HepG2 (cell line): ENCODE data around the gene TBX5. TPM values are rescaled to one million over a fixed set of nuclear protein-coding genes. Genes with fewer than 3 reads are reported as not detected.

ENCODE experiments used
- ATAC-seq: fragments of 200-7000 bp; cut with Tn5 transposase; 3 replicates; pipeline ENCODE4 v1.9.1; 2020; ENCODE audit warnings: mild to moderate bottlenecking, moderate library complexity
- BruUV-seq: library from RNA; stranded (reverse); fragments of 400-500 nt; replicated peaks from 2 replicates; lab custom pipeline; 2021; lab: Mats Ljungman, UMichigan
- CTCF ChIA-PET: fragments of 300-600 bp; formaldehyde crosslinking; extraction: SDS; loops from one replicate; lab custom pipeline; 2021; ENCODE audit warnings: low total read pairs, inconsistent platforms, low intra/inter-chr PET ratio; lab: Yijun Ruan, JAX
- POLR2A ChIA-PET: fragments of 350-600 bp; sonication (Branson Sonifier 250); formaldehyde crosslinking; loops from one replicate; lab custom pipeline; 2020; ENCODE audit warnings: antibody characterized with exemption, inconsistent platforms; lab: Yijun Ruan, JAX
- DNase-seq: peaks from one replicate; pipeline ENCODE4 v3.0.0-alpha.2; 2015; ENCODE audit warnings: low spot score
- FAIRE-seq: peaks from 3 replicates; lab custom pipeline; 2011; peaks lifted over from hg19 to GRCh38; lab: Jason Lieb, UNC
- H2AFZ ChIP-seq: one replicate; pipeline ENCODE4 v1.6.1; 2011; ENCODE audit warnings: low read length, inconsistent platforms
- H3K27ac ChIP-seq: fragments of 300-600 bp; 3 replicates; pipeline ENCODE4 v1.8.0; 2011; ENCODE audit warnings: mixed run types, mild to moderate bottlenecking, mixed read lengths, low read length, inconsistent platforms; ENCODE audit not compliant: insufficient read depth; ENCODE audit errors: extremely low read length
- H3K27me3 ChIP-seq, 2 experiments: fragments of 200-600 bp in 1 of 2; 2 replicates in 1 of 2; 3 replicates in 1 of 2; pipeline versions ENCODE4 v1.6.0 to v1.8.0; 2011; ENCODE audit warnings: low read length in 2 of 2, mild to moderate bottlenecking in 2 of 2, moderate library complexity in 2 of 2, inconsistent platforms in 1 of 2; ENCODE audit not compliant: insufficient read depth in 2 of 2, control insufficient read depth in 1 of 2
- H3K36me3 ChIP-seq, 2 experiments: fragments of 200-600 bp in 1 of 2; replicated peaks in 1 of 2; 2 replicates in 1 of 2; 3 replicates in 1 of 2; pipeline versions ENCODE4 v1.5.1 to v1.8.0; 2011; ENCODE audit warnings: low read length in 2 of 2, inconsistent platforms in 1 of 2; ENCODE audit not compliant: insufficient read depth in 2 of 2, control insufficient read depth in 1 of 2
- H3K4me1 ChIP-seq: 2 replicates; pipeline ENCODE4 v1.5.1; 2012; ENCODE audit warnings: low read length, inconsistent platforms; ENCODE audit not compliant: insufficient read depth
- H3K4me2 ChIP-seq: 2 replicates; pipeline ENCODE4 v1.6.0; 2011; ENCODE audit warnings: low read depth, low read length, inconsistent platforms
- H3K4me3 ChIP-seq, 3 experiments: fragments of 200-600 bp in 1 of 3; sonication (generic), shearing (Covaris generic) in 1 of 3; replicated peaks in 1 of 3; 2 replicates each; pipeline ENCODE4 v1.5.1; 2011 to 2016; ENCODE audit warnings: low read length in 3 of 3, inconsistent platforms in 2 of 3, low read depth in 2 of 3, mild to moderate bottlenecking in 2 of 3, control low read depth in 1 of 3, mixed read lengths in 1 of 3; ENCODE audit not compliant: insufficient read depth in 1 of 3
- H3K79me2 ChIP-seq: one replicate; pipeline ENCODE4 v1.6.1; 2011; ENCODE audit warnings: low read length, inconsistent platforms; ENCODE audit not compliant: insufficient read depth
- H3K9ac ChIP-seq: 2 replicates; pipeline ENCODE4 v1.6.0; 2011; ENCODE audit warnings: mild to moderate bottlenecking, low read depth, low read length, inconsistent platforms; ENCODE audit not compliant: insufficient read depth
- H3K9me3 ChIP-seq: 2 replicates; pipeline ENCODE4 v1.5.1; 2012; ENCODE audit warnings: mild to moderate bottlenecking, low read length
- H4K20me1 ChIP-seq: 2 replicates; pipeline ENCODE4 v1.6.0; 2011; ENCODE audit warnings: inconsistent platforms, mild to moderate bottlenecking, low read length, moderate library complexity; ENCODE audit not compliant: insufficient read depth
- BATF2 ChIP-seq: sonication (generic); formaldehyde crosslinking; IDR thresholded peaks from 2 replicates; pipeline ENCODE4 v1.8.0; 2022; ENCODE audit warnings: mild to moderate bottlenecking, missing genetic modification reagents, moderate library complexity
- IRF2 ChIP-seq: IDR thresholded peaks from 2 replicates; pipeline ENCODE4 v1.6.1; 2018; ENCODE audit warnings: missing genetic modification reagents, missing compliant biosample characterization
- KAT7 ChIP-seq: IDR thresholded peaks from 2 replicates; pipeline ENCODE4 v1.6.1; 2018; ENCODE audit warnings: borderline replicate concordance, missing compliant biosample characterization
- KDM5B ChIP-seq: sonication (generic); formaldehyde crosslinking; IDR thresholded peaks from 2 replicates; pipeline ENCODE4 v1.4.0; 2020; ENCODE audit warnings: missing genetic modification reagents, mild to moderate bottlenecking, borderline replicate concordance
- MAZ ChIP-seq, 2 experiments: sonication (generic) in 1 of 2; formaldehyde crosslinking in 1 of 2; IDR thresholded peaks; 2 replicates each; pipeline versions ENCODE4 v1.5.0 to v1.6.1; 2012 to 2020; ENCODE audit warnings: low read depth in 2 of 2, mild to moderate bottlenecking in 2 of 2, borderline replicate concordance in 1 of 2, improper control_type of control experiment in 1 of 2, low read length in 1 of 2, missing genetic modification reagents in 1 of 2, moderate library complexity in 1 of 2
- MEF2D ChIP-seq: sonication (generic); formaldehyde crosslinking; IDR thresholded peaks from 2 replicates; pipeline ENCODE4 v1.5.1; 2020; ENCODE audit warnings: mild to moderate bottlenecking, missing genetic modification reagents
- MTF2 ChIP-seq: sonication (generic); formaldehyde crosslinking; IDR thresholded peaks from 2 replicates; pipeline ENCODE4 v1.5.0; 2020; ENCODE audit warnings: missing genetic modification reagents, borderline replicate concordance
- RARG ChIP-seq: sonication (generic); formaldehyde crosslinking; IDR thresholded peaks from 2 replicates; pipeline ENCODE4 v1.4.0; 2020; ENCODE audit warnings: low read depth, mild to moderate bottlenecking, missing genetic modification reagents
- RCOR2 ChIP-seq: IDR thresholded peaks from 2 replicates; pipeline ENCODE4 v1.6.1; 2016; ENCODE audit warnings: missing biosample characterization, missing genetic modification reagents
- TCF7L2 ChIP-seq: IDR thresholded peaks from 2 replicates; pipeline ENCODE4 v1.6.1; 2011; ENCODE audit warnings: mild to moderate bottlenecking, low read depth, low read length, moderate library complexity
- ZKSCAN8 ChIP-seq: IDR thresholded peaks from 2 replicates; pipeline ENCODE4 v1.6.1; 2016; ENCODE audit warnings: borderline replicate concordance, missing genetic modification reagents, missing compliant biosample characterization
- ZNF282 ChIP-seq: fragments of 450-650 bp; IDR thresholded peaks from 2 replicates; pipeline ENCODE4 v1.6.1; 2018; ENCODE audit not compliant: partially characterized antibody
- ZNF639 ChIP-seq: conservative IDR thresholded peaks from 2 replicates; pipeline ENCODE4 v1.6.1; 2018; ENCODE audit warnings: missing genetic modification reagents
- ZNF773 ChIP-seq: sonication (generic); formaldehyde crosslinking; IDR thresholded peaks from 2 replicates; pipeline ENCODE4 v1.4.0; 2020; ENCODE audit warnings: missing genetic modification reagents, borderline replicate concordance
- WGBS: methylation state at CpG from one replicate; pipeline ENCODE4 v1.1.6; 2017; ENCODE audit warnings: low lambda C conversion rate; 5-methylcytosine and 5-hydroxymethylcytosine counted together
- in situ Hi-C: cut with HindIII; loops from 2 replicates; pipeline ENCODE4 v1.10.0; 2017; ENCODE audit warnings: low pct_unique_long_range_greater_than_20kb; ENCODE audit not compliant: extremely low pct_ligation_motif_present
- intact Hi-C: fragments of 100-400 bp; cut with micrococcal nuclease; formaldehyde crosslinking; loops from one replicate; pipeline ENCODE4 v1.10.0; 2022; ENCODE audit not compliant: unreplicated experiment
- polyA plus RNA-seq, 8 experiments: library from polyadenylated mRNA; depleted of rRNA in 3 of 8; stranded (reverse) in 7 of 8; unstranded in 1 of 8; fragments of >200 nt; fragmentation: Illumina TruSeq in 4 of 8; extraction: Trizol in 4 of 8; gene quantifications; 2 replicates each; pipeline versions ENCODE4 v1.2.1 to v1.2.3, GENCODE V29; 2011 to 2016; ENCODE audit warnings: low read depth in 4 of 8, missing spikeins in 1 of 8, mixed read lengths in 1 of 8; ENCODE audit not compliant: insufficient read depth in 1 of 8
- total RNA-seq, 5 experiments: library from RNA; depleted of rRNA; stranded (reverse); fragments of >200 nt; fragmentation: Illumina TruSeq; extraction: Trizol; gene quantifications; 2 replicates each; pipeline ENCODE4 v1.2.3, GENCODE V29; 2016; ENCODE audit warnings: low read depth in 1 of 5
- TF ChIP-seq, protein P1 (sequence below): sonication (generic); formaldehyde crosslinking; conservative IDR thresholded peaks from 2 replicates; pipeline ENCODE4 v1.8.0; 2022; ENCODE audit warnings: low read depth, missing genetic modification reagents
- TF ChIP-seq, protein P2 (sequence below): sonication (generic); formaldehyde crosslinking; IDR thresholded peaks from 2 replicates; pipeline ENCODE4 v1.8.0; 2022; ENCODE audit warnings: missing genetic modification reagents, mild to moderate bottlenecking, borderline replicate concordance
- TF ChIP-seq, protein P3 (sequence below), 2 experiments: fragments of 450-650 bp in 1 of 2; sonication (generic) in 1 of 2; formaldehyde crosslinking; IDR thresholded peaks; 2 replicates each; pipeline versions ENCODE4 v1.5.0 to v1.8.0; 2020 to 2022; ENCODE audit warnings: mild to moderate bottlenecking in 1 of 2, missing genetic modification reagents in 1 of 2

The TBX5 gene
- total and polyA plus RNA-seq, 2 of the 13 experiments (the other 11 are each of a cell fraction or from before 2014, with no cell fraction given), result not detected

GRCh38 chr12:114439261-114439683 is 33.3 kb upstream of the TBX5 start:
- in situ Hi-C loops, result no loop called here
- ChIA-PET POLR2A (no interaction called here), CTCF (no interaction called here)
- no peak for FAIRE-seq
- no peak overlapping the region for H2AFZ ChIP-seq
- no peaks in the 10 kb centered on the region for H3K9me3 ChIP-seq
- H3K27ac ChIP-seq, result no peak overlapping the region
- TF ChIP-seq ZNF773 (CRISPR knock-in tag) (no peak), ZNF282 (no peak), TCF7L2 (no peak), BATF2 (CRISPR knock-in tag) (no peak), MEF2D (CRISPR knock-in tag) (no peak), KDM5B (no peak), KAT7 (no peak), MTF2 (CRISPR knock-in tag) (no peak), ZNF639 (CRISPR knock-in tag) (no peak), IRF2 (CRISPR knock-in tag) (no peak), RCOR2 (CRISPR knock-in tag) (no peak), RARG (CRISPR knock-in tag) (no peak), MAZ (IDR thresholded peaks at IDR 0.05; ENCODE audit: borderline replicate concordance, low read depth, low read length) (no peak), MAZ (CRISPR knock-in tag; IDR thresholded peaks at IDR 0.05; ENCODE audit: low read depth) (no peak), ZKSCAN8 (CRISPR knock-in tag) (no peak)
- TF ChIP-seq, protein P1, sequence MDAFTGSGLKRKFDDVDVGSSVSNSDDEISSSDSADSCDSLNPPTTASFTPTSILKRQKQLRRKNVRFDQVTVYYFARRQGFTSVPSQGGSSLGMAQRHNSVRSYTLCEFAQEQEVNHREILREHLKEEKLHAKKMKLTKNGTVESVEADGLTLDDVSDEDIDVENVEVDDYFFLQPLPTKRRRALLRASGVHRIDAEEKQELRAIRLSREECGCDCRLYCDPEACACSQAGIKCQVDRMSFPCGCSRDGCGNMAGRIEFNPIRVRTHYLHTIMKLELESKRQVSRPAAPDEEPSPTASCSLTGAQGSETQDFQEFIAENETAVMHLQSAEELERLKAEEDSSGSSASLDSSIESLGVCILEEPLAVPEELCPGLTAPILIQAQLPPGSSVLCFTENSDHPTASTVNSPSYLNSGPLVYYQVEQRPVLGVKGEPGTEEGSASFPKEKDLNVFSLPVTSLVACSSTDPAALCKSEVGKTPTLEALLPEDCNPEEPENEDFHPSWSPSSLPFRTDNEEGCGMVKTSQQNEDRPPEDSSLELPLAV (CRISPR knock-in tag), result no peak
- TF ChIP-seq, protein P2, sequence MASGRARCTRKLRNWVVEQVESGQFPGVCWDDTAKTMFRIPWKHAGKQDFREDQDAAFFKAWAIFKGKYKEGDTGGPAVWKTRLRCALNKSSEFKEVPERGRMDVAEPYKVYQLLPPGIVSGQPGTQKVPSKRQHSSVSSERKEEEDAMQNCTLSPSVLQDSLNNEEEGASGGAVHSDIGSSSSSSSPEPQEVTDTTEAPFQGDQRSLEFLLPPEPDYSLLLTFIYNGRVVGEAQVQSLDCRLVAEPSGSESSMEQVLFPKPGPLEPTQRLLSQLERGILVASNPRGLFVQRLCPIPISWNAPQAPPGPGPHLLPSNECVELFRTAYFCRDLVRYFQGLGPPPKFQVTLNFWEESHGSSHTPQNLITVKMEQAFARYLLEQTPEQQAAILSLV (CRISPR knock-in tag), result no peak
- TF ChIP-seq, protein P3, sequence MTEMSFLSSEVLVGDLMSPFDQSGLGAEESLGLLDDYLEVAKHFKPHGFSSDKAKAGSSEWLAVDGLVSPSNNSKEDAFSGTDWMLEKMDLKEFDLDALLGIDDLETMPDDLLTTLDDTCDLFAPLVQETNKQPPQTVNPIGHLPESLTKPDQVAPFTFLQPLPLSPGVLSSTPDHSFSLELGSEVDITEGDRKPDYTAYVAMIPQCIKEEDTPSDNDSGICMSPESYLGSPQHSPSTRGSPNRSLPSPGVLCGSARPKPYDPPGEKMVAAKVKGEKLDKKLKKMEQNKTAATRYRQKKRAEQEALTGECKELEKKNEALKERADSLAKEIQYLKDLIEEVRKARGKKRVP (CRISPR knock-in tag; IDR thresholded peaks at IDR 0.05), result no peak
- no peaks in the 10 kb centered on the region for H4K20me1 ChIP-seq
- peaks cover 5 to 55% of the 10 kb centered on the region in 2 experiments for H3K27me3 ChIP-seq
- 50% methylated on average over 10 of the region's 25 CpGs for WGBS
- H3K9ac ChIP-seq, result no peak overlapping the region
- BruUV-seq, result no TSS peak
- no peak overlapping the region for H3K4me3 ChIP-seq
- no peak overlapping the region for H3K4me2 ChIP-seq
- no peak for DNase-seq
- no peaks in the 10 kb centered on the region for H3K79me2 ChIP-seq
- intact Hi-C loops, result no loop called here
- H3K36me3 ChIP-seq, result no peaks in the 10 kb centered on the region
- no peak for ATAC-seq
- no peaks in the 10 kb centered on the region for H3K4me1 ChIP-seq
